ENCODE data around the gene NUP160. TPM values are rescaled to one million over a fixed set of nuclear protein-coding genes. Genes with fewer than 3 reads are reported as not detected.

NUP160 gene
- total RNA-seq, 1 experiment from 2014 or later, result 89.9 TPM

GRCh38 chr11:47848700-47849155, 578 bp upstream of the NUP160 start (continued):
- TF ChIP-seq ATF2 (CRISPR knock-in tag; IDR thresholded peaks at IDR 0.05; ENCODE audit: borderline replicate concordance, low read depth) (no peak), ETV6 (CRISPR knock-in tag; IDR thresholded peaks at IDR 0.05) (no peak), ATF1 (CRISPR knock-in tag; IDR thresholded peaks at IDR 0.05) (no peak), FOXK1 (CRISPR knock-in tag; IDR thresholded peaks at IDR 0.05) (no peak), CBFB (CRISPR knock-in tag; IDR thresholded peaks at IDR 0.05; ENCODE audit: low read depth) (no peak)

DNA sequence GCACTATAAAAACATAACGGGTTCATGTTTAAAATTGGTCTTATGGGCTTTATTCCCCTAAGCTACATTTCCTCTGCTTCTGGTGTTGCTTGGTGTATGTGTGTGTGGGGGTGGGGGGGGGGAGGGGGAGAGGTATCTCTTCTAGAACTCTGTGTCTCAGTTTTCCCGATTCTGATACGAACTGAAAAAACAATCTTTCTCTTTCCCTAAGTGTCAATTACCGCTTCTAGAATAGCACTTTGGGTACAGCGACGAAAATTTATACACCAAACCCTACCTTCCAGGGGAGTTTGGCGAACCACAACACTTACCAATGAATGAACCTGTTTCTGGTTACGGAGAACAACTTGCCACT, 636 bp downstream of the NUP160 start:
- no peak for DNase-seq (ENCODE audit: low spot score)
- no peaks in the 10 kb centered on the region for H3K27me3 Mint-ChIP-seq (ENCODE audit: low read depth)
- no peaks in the 10 kb centered on the region for H3K9me3 Mint-ChIP-seq
- ChIA-PET CTCF (no interaction called here), POLR2A (interaction anchor here (0.6 to 0.9 kb wide), 3 partner anchors 132 to 285 kb away, joined by 3 to 4 read pairs (median 3); no protein-coding TSS in a partner anchor)
- ATAC-seq, result no peak
- peak overlapping the region; percentile 99 for H3K4me3 Mint-ChIP-seq
- peaks cover 17% of the 10 kb centered on the region for H3K36me3 Mint-ChIP-seq
- peaks cover 18% of the 10 kb centered on the region for H3K4me1 Mint-ChIP-seq
- peak overlapping the region; percentile 99 for H3K27ac Mint-ChIP-seq
- TF ChIP-seq PRDM15 (CRISPR knock-in tag; IDR thresholded peaks at IDR 0.05), result no peak
- TF ChIP-seq ARID4B (CRISPR knock-in tag; IDR thresholded peaks at IDR 0.05; ENCODE audit: borderline replicate concordance), result no peak
- no peak for TF ChIP-seq ATF3 (CRISPR knock-in tag; conservative IDR thresholded peaks at IDR 0.05)
- TF ChIP-seq GRHL2 (CRISPR knock-in tag; IDR thresholded peaks at IDR 0.05; ENCODE audit: insufficient replicate concordance, severe bottlenecking), result no peak
- no peak for TF ChIP-seq AFF4 (CRISPR knock-in tag; IDR thresholded peaks at IDR 0.05; ENCODE audit: borderline replicate concordance)
- no peak for TF ChIP-seq OVOL2 (CRISPR knock-in tag; IDR thresholded peaks at IDR 0.05; ENCODE audit: borderline replicate concordance)
- TF ChIP-seq, protein P1, sequence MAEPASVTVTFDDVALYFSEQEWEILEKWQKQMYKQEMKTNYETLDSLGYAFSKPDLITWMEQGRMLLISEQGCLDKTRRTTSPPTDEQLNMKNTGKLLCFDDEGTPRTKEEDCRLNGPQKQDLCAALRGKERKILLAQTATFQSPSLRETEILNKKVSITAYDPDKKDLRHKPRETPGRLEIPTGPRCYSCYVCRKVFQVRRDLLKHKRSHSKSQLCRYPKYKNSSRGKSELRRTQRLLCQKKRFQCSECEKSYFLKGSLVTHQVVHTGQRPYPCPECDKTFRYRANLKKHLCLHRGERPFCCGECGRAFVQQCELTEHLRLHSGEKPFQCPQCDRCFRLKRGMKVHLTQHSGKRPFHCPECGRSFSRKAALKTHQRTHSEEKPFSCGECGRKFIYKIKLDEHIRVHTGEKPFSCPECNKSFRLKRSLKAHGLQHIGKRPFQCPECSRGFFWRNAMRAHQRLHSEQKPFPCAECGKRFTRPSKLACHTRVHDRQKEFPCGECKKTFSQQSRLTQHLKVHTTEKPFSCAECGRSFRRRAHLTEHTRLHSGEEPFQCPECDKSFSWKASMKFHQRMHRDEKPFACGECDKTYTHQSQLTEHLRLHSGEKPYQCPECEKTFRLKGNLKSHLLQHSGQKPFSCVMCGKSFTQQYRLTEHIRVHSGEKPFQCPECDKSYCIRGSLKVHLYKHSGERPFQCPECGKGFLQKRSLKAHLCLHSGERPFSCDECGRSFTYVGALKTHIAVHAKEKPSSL (CRISPR knock-in tag; conservative IDR thresholded peaks at IDR 0.05), result no peak
- no peak for TF ChIP-seq TCF7 (CRISPR knock-in tag; IDR thresholded peaks at IDR 0.05; ENCODE audit: low read depth)
- no peak for TF ChIP-seq ATF1 (CRISPR knock-in tag; IDR thresholded peaks at IDR 0.05)
- TF ChIP-seq, protein P2, sequence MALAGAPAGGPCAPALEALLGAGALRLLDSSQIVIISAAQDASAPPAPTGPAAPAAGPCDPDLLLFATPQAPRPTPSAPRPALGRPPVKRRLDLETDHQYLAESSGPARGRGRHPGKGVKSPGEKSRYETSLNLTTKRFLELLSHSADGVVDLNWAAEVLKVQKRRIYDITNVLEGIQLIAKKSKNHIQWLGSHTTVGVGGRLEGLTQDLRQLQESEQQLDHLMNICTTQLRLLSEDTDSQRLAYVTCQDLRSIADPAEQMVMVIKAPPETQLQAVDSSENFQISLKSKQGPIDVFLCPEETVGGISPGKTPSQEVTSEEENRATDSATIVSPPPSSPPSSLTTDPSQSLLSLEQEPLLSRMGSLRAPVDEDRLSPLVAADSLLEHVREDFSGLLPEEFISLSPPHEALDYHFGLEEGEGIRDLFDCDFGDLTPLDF (CRISPR knock-in tag; IDR thresholded peaks at IDR 0.05), result no peak
- TF ChIP-seq ELF4 (CRISPR knock-in tag; IDR thresholded peaks at IDR 0.05; ENCODE audit: low read depth), result no peak
- TF ChIP-seq RORB (CRISPR knock-in tag; IDR thresholded peaks at IDR 0.05), result no peak
